MM.1S (cell line): ENCODE results near the gene OR5H2.

Source experiments
- EZH2 ChIP-seq: fragments of 300-600 bp; sonication (generic); optimal IDR thresholded peaks from 2 replicates; pipeline ENCODE3; 2017; ENCODE audit warnings: low read depth, mild to moderate bottlenecking, antibody characterized with exemption, low read length, mixed read lengths
- EZH2phosphoT487 ChIP-seq: fragments of 300-600 bp; sonication (generic); IDR thresholded peaks from 2 replicates; pipeline ENCODE4 v1.6.1; 2018; ENCODE audit warnings: antibody characterized with exemption, low read length
- TF ChIP-seq, protein P1 (sequence below): fragments of 300-600 bp; sonication (generic); IDR thresholded peaks from 2 replicates; pipeline ENCODE4 v1.5.1; 2016; ENCODE audit warnings: antibody characterized with exemption, low read length, mixed read lengths

DNA sequence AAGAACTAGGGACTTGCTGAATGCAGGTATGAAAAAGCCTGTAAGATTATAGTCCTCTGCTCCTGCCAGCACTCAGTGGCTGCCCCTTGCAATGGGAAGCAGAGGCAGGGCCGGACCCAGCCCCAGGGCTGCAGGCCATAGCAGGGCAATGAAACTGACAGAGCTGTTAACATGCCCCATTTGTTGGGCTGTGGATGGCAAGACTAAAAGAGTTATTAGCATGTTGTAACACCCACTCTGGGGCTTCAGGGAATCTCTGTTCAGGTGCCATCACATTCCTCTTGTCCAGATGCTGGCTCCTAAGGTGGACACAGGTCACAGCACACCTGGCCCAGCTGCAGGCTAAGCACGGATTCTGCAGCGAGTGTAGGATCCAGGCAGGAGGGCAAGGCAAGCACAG is 7.4 kb upstream of the OR5H2 start:
- TF ChIP-seq, protein P1, sequence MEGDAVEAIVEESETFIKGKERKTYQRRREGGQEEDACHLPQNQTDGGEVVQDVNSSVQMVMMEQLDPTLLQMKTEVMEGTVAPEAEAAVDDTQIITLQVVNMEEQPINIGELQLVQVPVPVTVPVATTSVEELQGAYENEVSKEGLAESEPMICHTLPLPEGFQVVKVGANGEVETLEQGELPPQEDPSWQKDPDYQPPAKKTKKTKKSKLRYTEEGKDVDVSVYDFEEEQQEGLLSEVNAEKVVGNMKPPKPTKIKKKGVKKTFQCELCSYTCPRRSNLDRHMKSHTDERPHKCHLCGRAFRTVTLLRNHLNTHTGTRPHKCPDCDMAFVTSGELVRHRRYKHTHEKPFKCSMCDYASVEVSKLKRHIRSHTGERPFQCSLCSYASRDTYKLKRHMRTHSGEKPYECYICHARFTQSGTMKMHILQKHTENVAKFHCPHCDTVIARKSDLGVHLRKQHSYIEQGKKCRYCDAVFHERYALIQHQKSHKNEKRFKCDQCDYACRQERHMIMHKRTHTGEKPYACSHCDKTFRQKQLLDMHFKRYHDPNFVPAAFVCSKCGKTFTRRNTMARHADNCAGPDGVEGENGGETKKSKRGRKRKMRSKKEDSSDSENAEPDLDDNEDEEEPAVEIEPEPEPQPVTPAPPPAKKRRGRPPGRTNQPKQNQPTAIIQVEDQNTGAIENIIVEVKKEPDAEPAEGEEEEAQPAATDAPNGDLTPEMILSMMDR = no peak
- TF ChIP-seq EZH2 (no peak), EZH2phosphoT487 (no peak)
